ENCODE measurements around the gene ARHGEF9.
"Not testable (repeated sequence)": the region's sequence is repeated elsewhere in the genome, so short reads cannot be mapped to it uniquely, and the experiment has no call there.

ARHGEF9 gene

GRCh38 chrX:63784902-63785707 lies at the start of gene ARHGEF9:
ARHGEF9 (minus strand) TSS chrX:63785214; CDS start chrX:63785145, 69 bp downstream.
- peak; percentile 86 for ATAC-seq

GRCh38 chrX:63825446-63825845 lies 40.4 kb upstream of the ARHGEF9 start:
- ATAC-seq: not testable (repeated sequence)

More at GRCh38 chrX:63784902-63785707, at the start of gene ARHGEF9:
- TF ChIP-seq CSDC2 (CRISPR knock-in tag; IDR thresholded peaks at IDR 0.05) (no peak), PATZ1 (CRISPR knock-in tag; IDR thresholded peaks at IDR 0.05; ENCODE audit: borderline replicate concordance) (no peak), TOX (CRISPR knock-in tag; IDR thresholded peaks at IDR 0.05; ENCODE audit: borderline replicate concordance) (no peak), OSR1 (CRISPR knock-in tag; IDR thresholded peaks at IDR 0.05) (no peak), ZFP3 (CRISPR knock-in tag; IDR thresholded peaks at IDR 0.05) (no peak), ZFP30 (CRISPR knock-in tag; IDR thresholded peaks at IDR 0.05) (no peak), ESRRG (CRISPR knock-in tag; IDR thresholded peaks at IDR 0.05) (no peak), BACH2 (CRISPR knock-in tag; IDR thresholded peaks at IDR 0.05; ENCODE audit: borderline replicate concordance) (no peak), ISL1 (CRISPR knock-in tag; IDR thresholded peaks at IDR 0.05) (no peak), ZNF565 (CRISPR knock-in tag; conservative IDR thresholded peaks at IDR 0.05; ENCODE audit: low read depth) (no peak), CREB5 (CRISPR knock-in tag; IDR thresholded peaks at IDR 0.05; ENCODE audit: low read depth) (no peak), CSRNP3 (CRISPR knock-in tag; IDR thresholded peaks at IDR 0.05) (no peak), PPARA (CRISPR knock-in tag; IDR thresholded peaks at IDR 0.05; ENCODE audit: borderline replicate concordance) (no peak), TSHZ2 (CRISPR knock-in tag; IDR thresholded peaks at IDR 0.05) (no peak), POU6F1 (CRISPR knock-in tag; IDR thresholded peaks at IDR 0.05; ENCODE audit: borderline replicate concordance, low read depth) (no peak), SNAI2 (CRISPR knock-in tag; IDR thresholded peaks at IDR 0.05) (no peak)

GRCh38 chrX:63818156-63818555 lies 33.1 kb upstream of the ARHGEF9 start:
- TF ChIP-seq ZNF70 (CRISPR knock-in tag; IDR thresholded peaks at IDR 0.05): no peak
- TF ChIP-seq ZNF565 (CRISPR knock-in tag; conservative IDR thresholded peaks at IDR 0.05; ENCODE audit: low read depth): no peak
- TF ChIP-seq TSHZ2 (CRISPR knock-in tag; IDR thresholded peaks at IDR 0.05): no peak
- no peak for TF ChIP-seq POU6F1 (CRISPR knock-in tag; IDR thresholded peaks at IDR 0.05; ENCODE audit: borderline replicate concordance, low read depth)
- TF ChIP-seq ARNTL (CRISPR knock-in tag; IDR thresholded peaks at IDR 0.05; ENCODE audit: borderline replicate concordance, low read depth): no peak
- no peak for TF ChIP-seq CSRNP3 (CRISPR knock-in tag; IDR thresholded peaks at IDR 0.05)
- no peak for ATAC-seq

Data from SK-N-SH treated with all-trans-retinoic acid at 6 μM for 48 hours (cell line).